SK-N-SH (cell line): ENCODE results near the gene KNTC1. TPM values are rescaled to one million over a fixed set of nuclear protein-coding genes. Genes with fewer than 3 reads are reported as not detected.
"Not testable (repeated sequence)": the region's sequence is repeated elsewhere in the genome, so short reads cannot be mapped to it uniquely, and the experiment has no call there.

Experiments used
- CTCF ChIA-PET: fragments of 300-600, 350-600 bp; formaldehyde crosslinking; extraction: SDS; loops from one replicate; lab custom pipeline; 2021; lab: Yijun Ruan, JAX
- POLR2A ChIA-PET: fragments of 350-600 bp; sonication (Branson Sonifier 250); formaldehyde crosslinking; extraction: SDS; loops from one replicate; lab custom pipeline; 2020; ENCODE audit warnings: antibody characterized with exemption, inconsistent platforms; lab: Yijun Ruan, JAX
- DNase-seq: peaks from one replicate; pipeline ENCODE4 v3.0.0; 2012
- H2AFZ ChIP-seq: fragments of 200-600 bp; sonication (generic); 2 replicates; pipeline ENCODE4 v1.8.1; 2016; ENCODE audit warnings: antibody characterized with exemption, mild to moderate bottlenecking, low read depth
- H3F3A ChIP-seq: fragments of 200-600 bp; sonication (generic); replicated peaks from 2 replicates; pipeline ENCODE3; 2016; ENCODE audit warnings: antibody characterized with exemption, mild to moderate bottlenecking; ENCODE audit not compliant: insufficient read depth
- H3K27ac ChIP-seq, 2 experiments: fragments of 200-500 bp in 1 of 2; fragments of 200-600 bp in 1 of 2; sonication (Bioruptor generic) in 1 of 2; sonication (generic), shearing (Covaris generic) in 1 of 2; 2 replicates each; pipeline versions ENCODE4 v1.5.1 to v1.6.1; 2014 to 2016; ENCODE audit warnings: low read depth in 2 of 2, inconsistent platforms in 1 of 2, low read length in 1 of 2, mild to moderate bottlenecking in 1 of 2, mixed read lengths in 1 of 2
- H3K27me3 ChIP-seq: fragments of 200-600 bp; sonication (generic), shearing (Covaris generic); 2 replicates; pipeline ENCODE4 v1.6.1; 2016; ENCODE audit warnings: mixed run types; ENCODE audit not compliant: insufficient read depth
- H3K36me3 ChIP-seq, 2 experiments: fragments of 200-500 bp in 1 of 2; fragments of 200-600 bp in 1 of 2; sonication (Bioruptor generic) in 1 of 2; sonication (generic) in 1 of 2; replicated peaks in 1 of 2; 2 replicates each; pipeline versions ENCODE3 to v1.5.1; 2014 to 2016; ENCODE audit warnings: low read length in 1 of 2, mild to moderate bottlenecking in 1 of 2; ENCODE audit not compliant: insufficient read depth in 2 of 2, control insufficient read depth in 1 of 2
- H3K4me1 ChIP-seq, 2 experiments: fragments of 200-500 bp in 1 of 2; fragments of 200-600 bp in 1 of 2; sonication (Bioruptor generic) in 1 of 2; sonication (generic), shearing (Covaris generic) in 1 of 2; 2 replicates each; pipeline versions ENCODE4 v1.5.1 to v1.6.1; 2014 to 2016; ENCODE audit warnings: low read depth in 1 of 2, low read length in 1 of 2, mixed run types in 1 of 2; ENCODE audit not compliant: insufficient read depth in 2 of 2, control insufficient read depth in 1 of 2
- H3K4me2 ChIP-seq: fragments of 200-600 bp; sonication (generic), shearing (Covaris generic); 2 replicates; pipeline ENCODE4 v1.6.1; 2017; ENCODE audit warnings: mixed run types
- H3K4me3 ChIP-seq, 2 experiments: fragments of 200-500 bp in 1 of 2; fragments of 200-600 bp in 1 of 2; sonication (Bioruptor generic) in 1 of 2; sonication (generic), shearing (Covaris generic) in 1 of 2; 2 replicates each; pipeline versions ENCODE4 v1.5.1 to v1.8.1; 2014 to 2016; ENCODE audit warnings: low read depth in 2 of 2, inconsistent platforms in 1 of 2, low read length in 1 of 2, mild to moderate bottlenecking in 1 of 2, mixed read lengths in 1 of 2, moderate library complexity in 1 of 2
- H3K79me2 ChIP-seq: fragments of 200-600 bp; sonication (generic); 2 replicates; pipeline ENCODE4 v1.8.1; 2017; ENCODE audit warnings: mild to moderate bottlenecking; ENCODE audit not compliant: insufficient read depth
- H3K9ac ChIP-seq: fragments of 200-600 bp; sonication (generic); 2 replicates; pipeline ENCODE4 v1.6.1; 2017; ENCODE audit warnings: mixed run types
- H3K9me2 ChIP-seq: fragments of 200-600 bp; sonication (generic); 2 replicates; pipeline ENCODE4 v1.6.1; 2017; ENCODE audit warnings: mixed run types
- H3K9me3 ChIP-seq: fragments of 200-600 bp; sonication (generic); 2 replicates; pipeline ENCODE4 v1.6.1; 2017; ENCODE audit warnings: mixed run types, mild to moderate bottlenecking, moderate library complexity
- H4K20me1 ChIP-seq: fragments of 200-600 bp; sonication (generic); 2 replicates; pipeline ENCODE4 v1.6.1; 2017; ENCODE audit warnings: mild to moderate bottlenecking, mixed run types; ENCODE audit not compliant: insufficient read depth
- CTCF ChIP-seq: fragments of 200-600 bp; sonication (generic); IDR thresholded peaks from 2 replicates; pipeline ENCODE4 v1.6.1; 2017; ENCODE audit warnings: antibody characterized with exemption, mild to moderate bottlenecking, moderate library complexity
- EP300 ChIP-seq, 2 experiments: IDR thresholded peaks; 2 replicates each; pipeline versions ENCODE4 v1.4.0 to v1.6.1; 2012; ENCODE audit warnings: borderline replicate concordance in 1 of 2, low read depth in 1 of 2, low read length in 1 of 2
- GATA2 ChIP-seq: sonication (generic); formaldehyde crosslinking; IDR thresholded peaks from 2 replicates; pipeline ENCODE4 v1.5.0; 2020; ENCODE audit warnings: mild to moderate bottlenecking, missing genetic modification reagents
- NFIC ChIP-seq: IDR thresholded peaks from 2 replicates; pipeline ENCODE4 v1.4.0; 2012; ENCODE audit warnings: borderline replicate concordance
- PBX3 ChIP-seq: IDR thresholded peaks from 2 replicates; pipeline ENCODE4; 2012
- RCOR1 ChIP-seq: fragments of 150-350 bp; IDR thresholded peaks from 2 replicates; pipeline ENCODE4 v1.6.1; 2017; ENCODE audit warnings: antibody characterized with exemption, low read length
- RXRA ChIP-seq: IDR thresholded peaks from 2 replicates; pipeline ENCODE4 v1.4.0; 2012; ENCODE audit warnings: low read depth, mild to moderate bottlenecking, borderline replicate concordance
- TAF1 ChIP-seq: IDR thresholded peaks from 2 replicates; pipeline ENCODE4 v1.6.1; 2012; ENCODE audit warnings: low read depth, mild to moderate bottlenecking, low read length, moderate library complexity, borderline replicate concordance
- TCF12 ChIP-seq: IDR thresholded peaks from 2 replicates; pipeline ENCODE4 v1.4.0; 2012
- YY1 ChIP-seq: IDR thresholded peaks from 2 replicates; pipeline ENCODE4 v1.4.0; 2012; ENCODE audit warnings: low read depth, mild to moderate bottlenecking
- WGBS: methylation state at CpG from one replicate; pipeline ENCODE4 v1.1.6; 2017; ENCODE audit warnings: low lambda C conversion rate; 5-methylcytosine and 5-hydroxymethylcytosine counted together
- polyA plus RNA-seq, 3 experiments: library from polyadenylated mRNA; depleted of rRNA; stranded (reverse); fragments of >200 nt; gene quantifications; 2 replicates each; pipeline ENCODE4 v1.2.3, GENCODE V29; 2012

KNTC1 gene
- polyA plus RNA-seq, 1 of the 3 experiments (the other 2 are of a cell fraction): 13.2 TPM

- no peaks in the 10 kb centered on the region for H3K27me3 ChIP-seq
- H3K4me2 ChIP-seq: no peak overlapping the region
- WGBS: 96% methylated on average over 6 of the region's 6 CpGs
- no peaks in the 10 kb centered on the region for H4K20me1 ChIP-seq
- no peaks in the 10 kb centered on the region for H3K79me2 ChIP-seq
- no peak overlapping the region for H3K4me3 ChIP-seq
- H3K36me3 ChIP-seq: peaks cover 27 to 55% of the 10 kb centered on the region in 2 experiments
- H3F3A ChIP-seq: peaks cover 17% of the 10 kb centered on the region
- CTCF ChIA-PET: interaction anchor here (1.3 kb wide), 1 partner anchor 9 kb away, joined by 3 read pairs; no protein-coding TSS in a partner anchor
- H3K27ac ChIP-seq: no peak overlapping the region
- no peaks in the 10 kb centered on the region for H3K9me3 ChIP-seq
- H3K9ac ChIP-seq: no peak overlapping the region
- no peak overlapping the region for H2AFZ ChIP-seq
- POLR2A ChIA-PET: no interaction called here
- 0 out of 2 replicates have a peak, but pooled peaks cover 3% of the 10 kb centered on the region for H3K9me2 ChIP-seq
- no peak for DNase-seq
- TF ChIP-seq GATA2 (no peak), RXRA (no peak), RCOR1 (no peak), YY1 (no peak), PBX3 (no peak), TAF1 (no peak), NFIC (no peak), EP300 (IDR thresholded peaks at IDR 0.05; ENCODE audit: borderline replicate concordance in 1 of 2, low read depth in 1 of 2, low read length in 1 of 2) (no peak), CTCF (no peak), TCF12 (no peak)
- TF ChIP-seq, all 33 proteins: peak for 0
- H3K4me1 ChIP-seq: no peaks in the 10 kb centered on the region
Measured at GRCh38 chr12:122571821-122572220, 44.8 kb downstream of the KNTC1 start.

- POLR2A ChIA-PET, H3K9me3 ChIP-seq: not testable (repeated sequence)
- CTCF ChIA-PET: interaction anchor here (0.8 to 1.5 kb wide), 2 partner anchors 30 to 35 kb away, joined by 3 read pairs; no protein-coding TSS in a partner anchor
Measured at GRCh38 chr12:122583294-122583693, 56.2 kb downstream of the KNTC1 start.

More at GRCh38 chr12:122583294-122583693, 56.2 kb downstream of the KNTC1 start:
- not testable (repeated sequence) for DNase-seq, H4K20me1 ChIP-seq, H3K4me2 ChIP-seq, H3K9ac ChIP-seq, H3K27ac ChIP-seq, H2AFZ ChIP-seq, H3K4me1 ChIP-seq, H3K4me3 ChIP-seq, H3K27me3 ChIP-seq, H3K79me2 ChIP-seq, H3F3A ChIP-seq, H3K9me2 ChIP-seq
- peaks cover 27 to 34% of the 10 kb centered on the region in 2 experiments for H3K36me3 ChIP-seq
- 100% methylated on average over 2 of the region's 2 CpGs for WGBS
